HepG2 (cell line): ENCODE measurements around the gene IL1RL2. TPM values are rescaled to one million over a fixed set of nuclear protein-coding genes. Genes with fewer than 3 reads are reported as not detected.

Experiments used
- CEBPG ChIP-seq: IDR thresholded peaks from 2 replicates; pipeline ENCODE4 v1.6.1; 2016
- EZH2 ChIP-seq: conservative IDR thresholded peaks from 2 replicates; pipeline ENCODE4 v1.6.1; 2012; ENCODE audit warnings: mild to moderate bottlenecking, low read depth, low read length, moderate library complexity
- JDP2 ChIP-seq: sonication (generic); formaldehyde crosslinking; IDR thresholded peaks from 2 replicates; pipeline ENCODE4 v1.8.1; 2022; ENCODE audit warnings: missing genetic modification reagents, borderline replicate concordance
- MEIS2 ChIP-seq: sonication (generic); formaldehyde crosslinking; IDR thresholded peaks from 2 replicates; pipeline ENCODE4 v1.9.0; 2021; ENCODE audit warnings: mild to moderate bottlenecking, missing genetic modification reagents
- NFE2 ChIP-seq: sonication (generic); formaldehyde crosslinking; IDR thresholded peaks from 2 replicates; pipeline ENCODE4 v1.4.0; 2020; ENCODE audit warnings: missing genetic modification reagents
- SRY ChIP-seq: sonication (generic); formaldehyde crosslinking; IDR thresholded peaks from 2 replicates; pipeline ENCODE4 v1.8.0; 2022; ENCODE audit warnings: mild to moderate bottlenecking, missing genetic modification reagents
- ZBTB4 ChIP-seq: sonication (generic); formaldehyde crosslinking; IDR thresholded peaks from 2 replicates; pipeline ENCODE4 v1.4.0; 2020; ENCODE audit warnings: missing genetic modification reagents, mild to moderate bottlenecking, borderline replicate concordance
- ZNF18 ChIP-seq: sonication (generic); formaldehyde crosslinking; IDR thresholded peaks from 2 replicates; pipeline ENCODE4 v1.8.0; 2022; ENCODE audit warnings: mild to moderate bottlenecking, missing genetic modification reagents; ENCODE audit not compliant: insufficient replicate concordance
- ZNF230 ChIP-seq: sonication (generic); formaldehyde crosslinking; IDR thresholded peaks from 2 replicates; pipeline ENCODE4 v1.4.0; 2020; ENCODE audit warnings: mild to moderate bottlenecking, missing genetic modification reagents
- ZNF232 ChIP-seq: sonication (generic); formaldehyde crosslinking; IDR thresholded peaks from 2 replicates; pipeline ENCODE4 v1.4.0; 2020; ENCODE audit warnings: missing genetic modification reagents, borderline replicate concordance
- ZNF362 ChIP-seq: sonication (generic); formaldehyde crosslinking; IDR thresholded peaks from 2 replicates; pipeline ENCODE4 v1.4.0; 2020; ENCODE audit warnings: missing genetic modification reagents, mild to moderate bottlenecking, borderline replicate concordance
- ZNF512B ChIP-seq: sonication (generic); formaldehyde crosslinking; IDR thresholded peaks from 2 replicates; pipeline ENCODE4 v1.5.1; 2020; ENCODE audit warnings: missing genetic modification reagents, mild to moderate bottlenecking, borderline replicate concordance
- ZNF644 ChIP-seq: IDR thresholded peaks from 2 replicates; pipeline ENCODE4 v1.6.1; 2016; ENCODE audit warnings: low read depth
- ZNF687 ChIP-seq: sonication (generic); formaldehyde crosslinking; IDR thresholded peaks from 2 replicates; pipeline ENCODE4 v1.5.1; 2020; ENCODE audit warnings: mild to moderate bottlenecking, missing genetic modification reagents, moderate library complexity
- ZNF891 ChIP-seq: sonication (generic); formaldehyde crosslinking; IDR thresholded peaks from 2 replicates; pipeline ENCODE4 v1.5.0; 2020; ENCODE audit warnings: mild to moderate bottlenecking, missing genetic modification reagents
- polyA plus RNA-seq, 8 experiments: library from polyadenylated mRNA; depleted of rRNA in 3 of 8; stranded (reverse) in 7 of 8; unstranded in 1 of 8; fragments of >200 nt; fragmentation: Illumina TruSeq in 4 of 8; extraction: Trizol in 4 of 8; gene quantifications; 2 replicates each; pipeline versions ENCODE4 v1.2.1 to v1.2.3, GENCODE V29; 2011 to 2016; ENCODE audit warnings: low read depth in 4 of 8, missing spikeins in 1 of 8, mixed read lengths in 1 of 8; ENCODE audit not compliant: insufficient read depth in 1 of 8
- total RNA-seq, 5 experiments: library from RNA; depleted of rRNA; stranded (reverse); fragments of >200 nt; fragmentation: Illumina TruSeq; extraction: Trizol; gene quantifications; 2 replicates each; pipeline ENCODE4 v1.2.3, GENCODE V29; 2016; ENCODE audit warnings: low read depth in 1 of 5

Gene IL1RL2
- total and polyA plus RNA-seq, 2 of the 13 experiments (the other 11 are each of a cell fraction or from before 2014, with no cell fraction given), result 0.03 TPM; not detected in 1

- no peak for TF ChIP-seq NFE2 (CRISPR knock-in tag)
- peak; percentile 68; the same call in 1 of the 2 replicates for TF ChIP-seq ZNF891 (CRISPR knock-in tag)
- no peak for TF ChIP-seq ZNF18 (CRISPR knock-in tag)
- 0 out of 2 replicates have a peak, but pooled peaks have one; percentile 12 for TF ChIP-seq ZNF644
- TF ChIP-seq CEBPG (CRISPR knock-in tag), result no peak
- no peak; the same call in 1 of the 2 replicates for TF ChIP-seq EZH2
- TF ChIP-seq MEIS2 (CRISPR knock-in tag), result no peak
- no peak for TF ChIP-seq ZNF362 (CRISPR knock-in tag)
- TF ChIP-seq SRY (CRISPR knock-in tag), result no peak
- TF ChIP-seq ZNF232 (CRISPR knock-in tag), result 0 out of 2 replicates have a peak, but pooled peaks have one; percentile 19
- TF ChIP-seq ZNF687 (CRISPR knock-in tag), result peak; percentile 70
- TF ChIP-seq ZBTB4, result 0 out of 2 replicates have a peak, but pooled peaks have one; percentile 60
- peak; percentile 92; the same call in 1 of the 2 replicates for TF ChIP-seq ZNF512B
- TF ChIP-seq ZNF230, result no peak
- TF ChIP-seq JDP2 (CRISPR knock-in tag), result no peak
These were observed 64.4 kb downstream of the IL1RL2 start (continued) for GRCh38 chr2:102251042-102251848.
